Measurements from ENCODE around the gene VPS41. TPM values are rescaled to one million over a fixed set of nuclear protein-coding genes. Genes with fewer than 3 reads are reported as not detected.

VPS41 gene
- total RNA-seq, 1 donor from 2014 or later = 72.1 TPM

DNA sequence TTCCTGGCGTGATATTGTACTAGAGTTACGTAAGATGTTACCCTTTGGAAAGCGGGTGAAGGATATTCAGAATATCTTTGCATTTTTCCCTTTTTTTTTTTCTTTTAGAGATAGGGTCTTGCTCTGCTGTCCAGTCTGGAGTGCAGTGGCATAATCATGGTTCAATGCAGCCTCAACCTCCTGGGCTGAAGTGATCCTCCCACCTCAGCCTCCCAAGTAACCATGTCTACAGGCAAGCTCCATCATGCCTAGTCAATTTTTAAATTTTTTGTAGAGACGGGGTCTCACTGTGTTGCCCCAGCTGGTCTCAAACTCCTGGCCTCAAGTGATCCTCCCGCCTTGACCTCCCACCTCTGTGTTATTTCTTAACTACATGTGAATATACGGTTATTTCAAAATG is 18.4 kb downstream of the VPS41 start:
- no peak overlapping the region for H3K27ac Mint-ChIP-seq (ENCODE audit: unreplicated experiment)
- DNase-seq (ENCODE audit: low read depth, low spot score) = no peak
- no peaks in the 10 kb centered on the region for H3K4me1 Mint-ChIP-seq
- no peak overlapping the region for H3K4me3 Mint-ChIP-seq
- no peaks in the 10 kb centered on the region for H3K27me3 Mint-ChIP-seq (ENCODE audit: low read depth)
- H3K36me3 Mint-ChIP-seq (ENCODE audit: low read depth) = peaks cover 34% of the 10 kb centered on the region
- no peak for TF ChIP-seq CTCF (conservative IDR thresholded peaks at IDR 0.05)
- H3K9me3 Mint-ChIP-seq = peaks cover 10% of the 10 kb centered on the region

- peaks cover 30% of the 10 kb centered on the region for H3K36me3 Mint-ChIP-seq (ENCODE audit: low read depth)
- peaks cover 10% of the 10 kb centered on the region for H3K9me3 Mint-ChIP-seq
- TF ChIP-seq CTCF (conservative IDR thresholded peaks at IDR 0.05) = peak; percentile 59
- no peak overlapping the region for H3K4me3 Mint-ChIP-seq
- H3K27me3 Mint-ChIP-seq (ENCODE audit: low read depth) = no peaks in the 10 kb centered on the region
- no peak for DNase-seq (ENCODE audit: low read depth, low spot score)
- H3K27ac Mint-ChIP-seq (ENCODE audit: unreplicated experiment) = no peak overlapping the region
- H3K4me1 Mint-ChIP-seq = no peaks in the 10 kb centered on the region
Measured at GRCh38 chr7:38889872-38890432, 19.0 kb downstream of the VPS41 start.

- Mint-ChIP-seq H3K9me3 (peaks cover 10% of the 10 kb centered on the region), H3K27ac (ENCODE audit: unreplicated experiment) (no peak overlapping the region), H3K4me1 (no peaks in the 10 kb centered on the region), H3K4me3 (no peak overlapping the region), H3K27me3 (ENCODE audit: low read depth) (no peaks in the 10 kb centered on the region), H3K36me3 (ENCODE audit: low read depth) (peaks cover 30% of the 10 kb centered on the region)
- no peak for TF ChIP-seq CTCF (conservative IDR thresholded peaks at IDR 0.05)
- DNase-seq (ENCODE audit: low read depth, low spot score) = no peak
Measured at GRCh38 chr7:38889079-38889478, 19.9 kb downstream of the VPS41 start.

- Mint-ChIP-seq H3K4me1 (peaks cover 1% of the 10 kb centered on the region), H3K4me3 (no peak overlapping the region), H3K9me3 (peaks cover 18% of the 10 kb centered on the region), H3K36me3 (ENCODE audit: low read depth) (peaks cover 30% of the 10 kb centered on the region), H3K27me3 (ENCODE audit: low read depth) (no peaks in the 10 kb centered on the region), H3K27ac (ENCODE audit: unreplicated experiment) (no peak overlapping the region)
- no peak for TF ChIP-seq CTCF (conservative IDR thresholded peaks at IDR 0.05)
- DNase-seq (ENCODE audit: low read depth, low spot score) = no peak
Measured at GRCh38 chr7:38886265-38886664, 22.7 kb downstream of the VPS41 start.

GRCh38 chr7:38883706-38884105 is 25.3 kb downstream of the VPS41 start:
- no peak for DNase-seq (ENCODE audit: low read depth, low spot score)
- TF ChIP-seq CTCF (conservative IDR thresholded peaks at IDR 0.05) = no peak

More at GRCh38 chr7:38883706-38884105, 25.3 kb downstream of the VPS41 start:
- Mint-ChIP-seq H3K27ac (ENCODE audit: unreplicated experiment) (no peak overlapping the region), H3K36me3 (ENCODE audit: low read depth) (peaks cover 28% of the 10 kb centered on the region), H3K4me1 (peaks cover 18% of the 10 kb centered on the region), H3K9me3 (peaks cover 14% of the 10 kb centered on the region), H3K4me3 (no peak overlapping the region), H3K27me3 (ENCODE audit: low read depth) (no peaks in the 10 kb centered on the region)
